ENCODE results near the gene COL19A1.

COL19A1 gene

GRCh38 chr6:69825904-69826303 is 40.5 kb upstream of the COL19A1 start:
- no peak overlapping the region for H3K4me3 ChIP-seq (ENCODE audit: low read depth, low read length)
- no peak for TF ChIP-seq CTCF (IDR thresholded peaks at IDR 0.05; ENCODE audit: insufficient read depth, low read depth, low read length, missing control alignments)
- DNase-seq (ENCODE audit: low read depth) = no peak

GRCh38 chr6:69827276-69827893 is 39.0 kb upstream of the COL19A1 start:
- DNase-seq (ENCODE audit: low read depth) = no peak
- no peak overlapping the region for H3K4me3 ChIP-seq (ENCODE audit: low read depth, low read length)

GRCh38 chr6:69832558-69832957 is 33.8 kb upstream of the COL19A1 start:
- H3K4me3 ChIP-seq (ENCODE audit: low read depth, low read length) = no peak overlapping the region
- DNase-seq (ENCODE audit: low read depth) = no peak

More at GRCh38 chr6:69827276-69827893, 39.0 kb upstream of the COL19A1 start:
- TF ChIP-seq CTCF (IDR thresholded peaks at IDR 0.05; ENCODE audit: insufficient read depth, low read depth, low read length, missing control alignments) = no peak

GRCh38 chr6:69835414-69836179 is 30.8 kb upstream of the COL19A1 start:
- peak; percentile 72 for TF ChIP-seq CTCF (IDR thresholded peaks at IDR 0.05; ENCODE audit: insufficient read depth, low read depth, low read length, missing control alignments)
- no peak overlapping the region for H3K4me3 ChIP-seq (ENCODE audit: low read depth, low read length)
- DNase-seq (ENCODE audit: low read depth) = peak; percentile 71

More at GRCh38 chr6:69832558-69832957, 33.8 kb upstream of the COL19A1 start:
- no peak for TF ChIP-seq CTCF (IDR thresholded peaks at IDR 0.05; ENCODE audit: insufficient read depth, low read depth, low read length, missing control alignments)

GRCh38 chr6:69841862-69842261 is 24.5 kb upstream of the COL19A1 start:
- TF ChIP-seq CTCF (IDR thresholded peaks at IDR 0.05; ENCODE audit: insufficient read depth, low read depth, low read length, missing control alignments) = no peak
- no peak for DNase-seq (ENCODE audit: low read depth)
- no peak overlapping the region for H3K4me3 ChIP-seq (ENCODE audit: low read depth, low read length)

GRCh38 chr6:69843189-69843588 is 23.2 kb upstream of the COL19A1 start:
- TF ChIP-seq CTCF (IDR thresholded peaks at IDR 0.05; ENCODE audit: insufficient read depth, low read depth, low read length, missing control alignments) = no peak
- no peak for DNase-seq (ENCODE audit: low read depth)
- H3K4me3 ChIP-seq (ENCODE audit: low read depth, low read length) = no peak overlapping the region

Measured in GM12865 (cell line).